GM21360 (cell line): ENCODE measurements around the gene NEDD8.
A peak's percentile ranks its signal among the peaks of the same experiment; 100 is the strongest.

ENCODE experiments used
- ATAC-seq: cut with Tn5 transposase; IDR thresholded peaks from one replicate; pipeline ENCODE4 v1.9.1; 2021; ENCODE audit warnings: mild to moderate bottlenecking, moderate library complexity; ENCODE audit not compliant: unreplicated experiment

Gene NEDD8

GRCh38 chr14:24232121-24232644 is at the start of gene NEDD8:
TSS of gene NEDD8 (minus strand) at chr14:24232367. CDS start at chr14:24232267, 100 bp downstream.
- ATAC-seq = peak; percentile 65

- ATAC-seq = no peak
Observed at GRCh38 chr14:24281636-24282035, 49.5 kb upstream of the NEDD8 start.

DNA sequence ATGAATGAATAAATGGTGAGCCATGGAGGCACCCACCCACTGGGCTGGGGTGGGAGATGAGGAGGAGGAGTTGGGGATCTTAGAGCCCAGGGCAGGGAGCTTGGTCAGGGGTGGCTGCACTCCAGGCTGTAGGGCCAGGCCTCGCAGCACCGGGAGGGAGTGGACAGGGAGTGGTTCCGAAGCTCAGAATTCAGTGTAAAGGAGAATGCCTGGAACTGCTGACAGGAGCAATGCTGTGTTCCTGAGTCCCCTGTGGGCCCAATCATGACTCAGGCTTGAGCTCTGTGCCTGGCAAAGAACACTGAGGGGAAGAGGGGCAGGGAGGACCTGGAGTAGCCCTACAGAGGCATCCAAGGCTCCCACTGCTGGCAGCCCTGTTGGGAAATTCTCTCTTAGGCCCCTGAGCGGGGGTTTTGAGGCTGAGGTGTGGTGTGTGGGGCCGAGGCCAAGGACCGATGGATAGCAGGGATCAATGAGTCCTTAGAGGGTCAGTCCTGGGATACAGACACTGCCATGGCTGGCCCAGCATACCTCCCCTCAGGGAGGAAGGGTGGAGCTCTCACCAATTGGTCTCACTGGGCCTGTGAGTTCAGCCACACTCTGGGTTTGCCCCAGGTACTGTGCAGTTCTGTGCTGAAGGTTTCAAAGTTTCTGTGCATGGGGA is 48.8 kb upstream of the NEDD8 start:
- ATAC-seq = no peak

DNA sequence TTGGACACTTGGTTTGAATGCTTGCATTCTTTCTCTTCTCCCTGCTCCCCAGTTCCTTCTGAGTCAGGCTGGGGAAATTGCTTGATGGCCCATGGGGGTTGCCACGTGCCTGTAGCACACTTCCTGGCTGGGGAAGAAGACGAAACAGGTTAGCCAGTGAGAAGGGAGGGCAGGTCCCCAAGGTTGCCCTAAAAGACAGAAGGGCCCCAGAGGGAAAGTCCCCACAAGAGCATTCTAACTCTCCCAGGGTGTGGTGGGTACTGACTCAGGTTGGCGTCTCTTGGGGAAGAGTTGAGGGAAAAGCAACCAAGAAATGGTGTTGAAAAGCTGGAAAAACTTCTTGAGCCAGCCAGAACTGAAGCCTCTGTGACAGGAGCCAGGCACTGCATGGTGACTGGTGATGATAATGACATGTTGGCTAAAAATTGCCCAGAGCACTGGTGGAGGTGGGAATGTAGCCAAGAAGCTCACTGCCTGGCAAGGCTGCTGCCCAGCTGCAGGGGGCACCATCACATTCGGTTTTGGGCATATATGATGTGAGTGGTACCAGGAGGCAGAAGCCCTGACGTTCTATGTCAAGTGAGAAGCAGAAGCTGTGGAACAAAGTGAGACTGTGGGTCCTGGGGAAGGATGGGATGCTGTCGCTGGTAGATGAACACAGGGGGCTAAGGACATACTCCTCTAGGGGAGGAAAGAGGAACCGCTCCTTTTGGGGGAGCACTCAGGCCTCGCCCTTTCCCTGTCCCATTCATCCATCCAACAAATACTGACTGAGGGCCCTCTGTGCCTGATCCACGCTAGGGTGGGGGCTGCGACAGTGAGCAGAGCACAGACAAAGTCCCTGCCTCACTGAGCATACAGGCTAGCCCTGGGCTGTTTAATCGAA is 47.4 kb upstream of the NEDD8 start:
- ATAC-seq = peak; percentile 55

GRCh38 chr14:24278424-24278823 is 46.3 kb upstream of the NEDD8 start:
- ATAC-seq = no peak

- ATAC-seq = no peak
Observed at GRCh38 chr14:24277606-24278321, 45.6 kb upstream of the NEDD8 start.

GRCh38 chr14:24277071-24277470 is 44.9 kb upstream of the NEDD8 start:
- ATAC-seq = no peak

- peak; percentile 44 for ATAC-seq
Observed at GRCh38 chr14:24274101-24274543, 42.0 kb upstream of the NEDD8 start.

DNA sequence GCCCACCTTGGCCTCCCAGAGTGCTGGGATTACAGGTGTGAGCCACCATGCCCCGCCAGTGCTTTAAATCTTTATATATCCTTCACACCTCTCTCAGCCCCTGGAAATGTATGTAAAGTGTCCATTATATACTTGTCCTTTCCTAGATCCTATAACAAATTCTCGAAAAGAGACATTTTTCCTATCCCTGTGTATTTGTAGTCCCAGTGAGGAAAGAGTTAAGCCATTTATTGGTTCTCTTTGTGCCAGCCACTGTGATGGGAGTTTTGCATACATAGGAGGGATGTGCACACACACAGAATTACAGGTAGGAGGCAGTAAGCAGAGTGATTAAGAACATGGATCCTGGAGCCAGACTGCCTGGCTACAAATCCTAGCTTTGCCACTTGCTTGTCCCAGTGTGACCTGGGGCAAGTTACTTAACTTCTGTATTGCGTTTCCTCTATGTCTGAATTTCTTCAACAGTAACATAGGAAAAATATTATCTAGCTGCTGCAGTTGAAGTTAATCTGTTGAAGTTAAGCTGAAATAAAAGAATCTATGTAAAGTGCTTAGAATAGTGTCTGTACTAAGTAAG is 41.3 kb upstream of the NEDD8 start:
- no peak for ATAC-seq

GRCh38 chr14:24272467-24272866 is 40.3 kb upstream of the NEDD8 start:
- no peak for ATAC-seq

DNA sequence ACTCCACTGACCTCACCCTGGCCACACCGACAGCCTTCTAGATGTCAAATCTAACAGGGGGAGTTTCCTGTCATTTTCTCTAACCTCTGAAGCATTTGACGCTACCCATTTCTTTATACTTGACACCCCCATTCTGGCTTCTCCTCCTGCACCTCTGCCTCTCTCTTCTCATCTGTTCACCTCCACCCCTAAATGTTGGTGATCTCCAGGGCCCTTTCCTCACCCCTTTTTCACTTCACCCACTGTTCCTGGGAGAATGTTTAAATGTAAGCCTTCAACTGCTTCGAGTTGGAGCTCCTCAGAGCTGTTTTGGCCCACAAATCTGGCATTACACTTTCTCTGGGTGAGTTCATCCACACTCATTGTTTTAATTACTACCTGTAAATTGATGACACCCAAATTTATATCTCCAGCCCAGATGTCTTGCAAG is 39.7 kb upstream of the NEDD8 start:
- no peak for ATAC-seq

DNA sequence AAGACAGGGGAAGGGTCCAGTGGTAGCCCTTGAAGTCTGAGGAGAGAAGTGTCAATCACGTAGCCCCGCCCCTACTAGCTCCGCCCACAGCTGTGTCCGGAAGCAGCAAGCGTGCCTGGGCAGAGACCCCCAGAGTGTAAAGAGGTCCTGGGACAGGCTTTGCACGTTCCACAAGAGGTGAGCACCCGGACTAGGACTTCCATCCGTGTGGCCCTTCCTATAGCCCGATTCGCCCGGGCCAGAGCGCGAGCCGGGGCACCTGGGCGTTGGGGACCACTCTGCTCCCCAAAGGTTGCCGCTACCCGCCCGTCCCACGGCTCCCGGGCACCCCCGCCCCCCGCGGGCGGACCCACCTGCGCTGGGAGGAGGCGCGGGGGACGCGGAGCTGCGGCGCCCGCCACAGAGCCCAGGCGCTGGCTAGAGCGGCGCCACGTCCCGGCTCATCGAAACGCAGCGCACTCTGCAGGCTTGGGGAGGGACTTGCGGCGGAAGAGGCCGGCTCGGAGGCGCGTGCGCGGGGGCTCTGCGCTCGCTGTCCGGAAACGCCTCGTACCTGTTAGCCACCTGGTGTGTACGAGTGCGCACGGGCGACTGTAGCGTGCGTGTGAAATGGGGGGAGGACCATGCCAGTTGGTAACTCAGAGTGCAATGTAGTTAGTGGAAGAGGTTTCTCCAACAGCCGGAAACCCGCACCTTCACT is 39.1 kb upstream of the NEDD8 start, which contains the start of gene RABGGTA:
Gene RABGGTA, minus strand, starts transcription at position 464 of the 700 bp plus-strand sequence. CDS start 482 bp downstream, outside the sequence.
- peak; percentile 78 for ATAC-seq

DNA sequence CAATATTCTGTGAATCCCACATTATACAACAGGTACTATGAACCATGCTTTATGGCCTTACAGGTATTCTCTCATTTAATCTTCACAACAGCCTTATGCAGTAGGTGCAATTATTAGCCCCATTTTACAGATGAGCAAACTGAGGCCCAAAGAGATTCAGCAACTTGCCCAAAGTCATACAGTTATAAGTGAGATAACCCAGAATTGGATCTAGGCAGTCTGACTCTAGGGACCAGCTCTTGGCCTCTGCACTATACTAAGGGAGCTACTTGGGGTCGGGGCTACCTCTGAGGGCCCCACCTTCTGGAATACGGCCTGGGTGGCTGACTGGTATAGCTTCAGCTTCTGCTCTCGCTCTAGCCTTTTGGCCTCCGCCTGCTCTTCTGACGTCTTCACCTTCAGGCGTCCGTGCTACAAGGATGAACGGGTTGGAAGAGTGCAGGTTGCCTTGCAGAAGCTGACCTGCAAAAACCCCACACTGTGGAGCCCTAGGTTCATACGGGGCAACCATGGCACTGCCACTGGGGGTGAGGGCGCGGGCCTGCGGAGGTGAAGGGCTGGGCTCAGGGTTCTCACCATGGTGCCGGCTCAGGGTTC is 38.5 kb upstream of the NEDD8 start:
- ATAC-seq = no peak

DNA sequence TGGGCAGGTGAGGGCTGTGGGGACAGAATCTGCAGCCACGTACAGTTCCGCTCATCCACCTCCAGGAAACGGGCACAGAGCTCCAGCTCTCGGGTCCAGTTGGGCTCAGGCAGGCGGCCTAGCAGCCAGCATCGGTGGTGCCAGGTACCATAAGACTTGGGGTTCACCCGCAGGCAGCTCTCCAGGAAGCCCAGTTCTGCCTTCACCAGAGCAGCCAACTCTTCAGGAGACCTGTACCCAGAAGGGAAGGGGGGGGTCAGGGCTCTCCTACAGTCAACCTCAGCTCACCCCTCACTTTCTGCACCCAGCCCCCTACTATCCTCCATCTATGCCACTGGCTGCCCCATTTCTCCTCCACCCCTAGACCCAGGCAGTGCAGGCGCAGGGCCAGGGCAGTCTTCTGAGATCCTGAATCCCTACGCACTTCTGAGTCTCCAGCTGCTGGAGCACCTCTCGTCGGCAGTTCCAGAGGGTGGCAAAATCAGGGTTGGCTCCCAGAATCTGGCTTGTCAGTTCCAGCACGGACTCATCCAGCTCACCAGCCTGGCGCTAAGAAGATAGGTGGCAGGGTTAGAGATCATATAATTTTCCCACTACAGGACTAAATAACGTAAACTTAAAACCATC is 37.9 kb upstream of the NEDD8 start:
- no peak for ATAC-seq

DNA sequence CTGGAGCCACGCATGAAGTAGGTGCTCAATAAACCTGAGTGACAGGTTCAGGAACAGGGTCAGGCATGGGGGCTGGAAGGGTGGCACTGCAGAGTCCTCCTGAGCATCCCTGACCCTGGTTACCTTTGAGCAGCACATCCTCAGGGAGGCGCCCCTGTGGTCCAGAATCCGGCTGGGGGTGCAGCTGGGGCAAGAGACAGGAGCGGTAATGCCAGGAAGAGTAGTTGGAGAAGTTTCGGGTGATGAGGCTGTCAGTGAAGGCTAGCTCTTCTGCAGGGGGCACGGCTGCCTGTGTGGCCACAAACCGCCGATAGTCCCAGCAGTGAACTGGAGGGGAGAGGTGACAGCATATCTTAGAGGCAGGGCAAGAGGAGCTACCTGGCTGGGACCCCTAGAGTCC is 37.2 kb upstream of the NEDD8 start:
- no peak for ATAC-seq

DNA sequence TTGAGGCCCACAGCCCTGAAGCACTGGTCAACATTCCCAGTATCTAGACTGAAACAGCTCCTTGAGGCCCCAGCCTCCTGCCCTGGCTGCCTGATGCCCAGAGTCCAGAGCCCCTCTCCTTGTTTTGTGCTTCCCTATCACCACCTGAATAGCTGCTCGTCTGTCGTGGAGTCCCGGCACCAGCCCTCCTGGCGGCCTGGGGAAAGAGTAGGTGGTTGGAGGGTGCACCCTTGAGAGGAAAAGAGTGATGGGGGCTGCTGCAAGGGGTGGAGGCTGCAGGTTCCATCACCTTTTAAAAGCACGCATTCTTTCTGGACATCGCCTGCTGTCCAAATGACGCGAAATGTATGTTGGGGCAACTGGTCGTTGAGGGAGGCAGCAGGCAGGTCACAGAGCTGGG is 36.1 kb upstream of the NEDD8 start:
- no peak for ATAC-seq

- ATAC-seq = no peak
Observed at GRCh38 chr14:24267516-24267915, 35.3 kb upstream of the NEDD8 start.

GRCh38 chr14:24266344-24267244 is 34.4 kb upstream of the NEDD8 start:
- ATAC-seq = no peak
